HG03460 (cell line): ENCODE data around the gene CTSA.
"Not testable (repeated sequence)": the region's sequence is repeated elsewhere in the genome, so short reads cannot be mapped to it uniquely, and the experiment has no call there.

Source experiments
- ATAC-seq: cut with Tn5 transposase; IDR thresholded peaks from one replicate; pipeline ENCODE4 v1.9.1; 2021; ENCODE audit not compliant: unreplicated experiment

CTSA gene

GRCh38 chr20:45911486-45912343 is 20.6 kb downstream of the CTSA start, which contains the start of gene PLTP:
Gene PLTP (minus strand): TSS chr20:45912155. CDS start chr20:45911452, 703 bp downstream.
- ATAC-seq: no peak

- no peak for ATAC-seq
Observed at GRCh38 chr20:45912344-45912682, 21.2 kb downstream of the CTSA start.

GRCh38 chr20:45913116-45913515 is 22.0 kb downstream of the CTSA start:
- ATAC-seq: no peak

- no peak for ATAC-seq
Observed at GRCh38 chr20:45917790-45918141, 26.6 kb downstream of the CTSA start.

- ATAC-seq: no peak
Observed at GRCh38 chr20:45918182-45918737, 27.1 kb downstream of the CTSA start.

- ATAC-seq: no peak
Observed at GRCh38 chr20:45918779-45919537, 27.8 kb downstream of the CTSA start.

- ATAC-seq: no peak
Observed at GRCh38 chr20:45919542-45920399, 28.6 kb downstream of the CTSA start.

GRCh38 chr20:45920462-45921336 is 29.6 kb downstream of the CTSA start:
- no peak for ATAC-seq

GRCh38 chr20:45921337-45922189 is 30.4 kb downstream of the CTSA start:
- ATAC-seq: no peak

- ATAC-seq: no peak
Observed at GRCh38 chr20:45924391-45925261, 33.5 kb downstream of the CTSA start.

- no peak for ATAC-seq
Observed at GRCh38 chr20:45925821-45926506, 34.8 kb downstream of the CTSA start.

- ATAC-seq: no peak
Observed at GRCh38 chr20:45926731-45927070, 35.6 kb downstream of the CTSA start.

GRCh38 chr20:45927071-45927878 is 36.1 kb downstream of the CTSA start:
- no peak for ATAC-seq

GRCh38 chr20:45931680-45932079 is 40.5 kb downstream of the CTSA start:
- ATAC-seq: not testable (repeated sequence)

- ATAC-seq: peak; percentile 32
Observed at GRCh38 chr20:45933266-45934045, 42.3 kb downstream of the CTSA start.

- ATAC-seq: peak; percentile 21
Observed at GRCh38 chr20:45934046-45934585, 43.0 kb downstream of the CTSA start.
